IMR-90 (cell line): ENCODE results near the gene DIAPH1. TPM values are rescaled to one million over a fixed set of nuclear protein-coding genes. Genes with fewer than 3 reads are reported as not detected.

Experiments used
- ATAC-seq: fragments of 200-7000 bp; cut with Tn5 transposase; 2 replicates; pipeline ENCODE4 v1.9.1; 2020; ENCODE audit warnings: low read depth, mild to moderate bottlenecking, moderate library complexity
- BruUV-seq: library from RNA; stranded (reverse); fragments of 400-500 nt; replicated peaks from 2 replicates; lab custom pipeline; 2021; lab: Mats Ljungman, UMichigan
- CTCF ChIA-PET: fragments of 300-600 bp; formaldehyde crosslinking; extraction: SDS; loops from one replicate; lab custom pipeline; 2021; ENCODE audit warnings: antibody characterized with exemption; lab: Yijun Ruan, JAX
- POLR2A ChIA-PET: fragments of 300-600 bp; sonication (Branson Sonifier 250); formaldehyde crosslinking; loops from one replicate; lab custom pipeline; 2022; ENCODE audit warnings: antibody characterized with exemption; ENCODE audit not compliant: unreplicated experiment; lab: Charles Lee
- DNase-seq: peaks from one replicate; pipeline ENCODE4 v3.0.0; 2013
- H2AFZ ChIP-seq: replicated peaks from 2 replicates; pipeline ENCODE3; 2013; ENCODE audit warnings: low read length, mild to moderate bottlenecking; ENCODE audit not compliant: poor library complexity
- H2AK5ac ChIP-seq: 2 replicates; pipeline ENCODE4 v1.6.1; 2013; ENCODE audit warnings: low read depth, low read length, inconsistent platforms
- H2AK9ac ChIP-seq: replicated peaks from 2 replicates; pipeline ENCODE3; 2013; ENCODE audit warnings: mild to moderate bottlenecking, low read depth, low read length, moderate library complexity; ENCODE audit not compliant: poor library complexity
- H2BK120ac ChIP-seq: 2 replicates; pipeline ENCODE4 v1.6.1; 2013; ENCODE audit warnings: low read depth, low read length, inconsistent platforms
- H2BK15ac ChIP-seq: 3 replicates; pipeline ENCODE4 v1.6.1; 2013; ENCODE audit warnings: low read depth, low read length, inconsistent platforms
- H2BK20ac ChIP-seq: 2 replicates; pipeline ENCODE4 v1.6.1; 2013; ENCODE audit warnings: low read depth, mild to moderate bottlenecking, inconsistent platforms, low read length, moderate library complexity
- H2BK5ac ChIP-seq: 2 replicates; pipeline ENCODE4 v1.6.1; 2013; ENCODE audit warnings: mild to moderate bottlenecking, low read depth, low read length, inconsistent platforms; ENCODE audit not compliant: poor library complexity, severe bottlenecking
- H3K14ac ChIP-seq: replicated peaks from 2 replicates; pipeline ENCODE4 v1.6.1; 2013; ENCODE audit warnings: low read depth, low read length, inconsistent platforms
- H3K18ac ChIP-seq: 2 replicates; pipeline ENCODE4 v1.6.1; 2013; ENCODE audit warnings: low read depth, low read length, control low read depth
- H3K23ac ChIP-seq: 2 replicates; pipeline ENCODE4 v1.6.1; 2013; ENCODE audit warnings: low read depth, low read length, inconsistent platforms
- H3K27ac ChIP-seq: 2 replicates; pipeline ENCODE4 v1.5.1; 2013; ENCODE audit warnings: mild to moderate bottlenecking, control low read depth, low read length; ENCODE audit not compliant: insufficient read depth
- H3K27me3 ChIP-seq: 2 replicates; pipeline ENCODE4 v1.6.1; 2013; ENCODE audit warnings: low read length; ENCODE audit not compliant: control insufficient read depth, insufficient read depth
- H3K36me3 ChIP-seq: 2 replicates; pipeline ENCODE4 v1.6.1; 2013; ENCODE audit warnings: low read length, mixed read lengths; ENCODE audit not compliant: control insufficient read depth, insufficient read depth
- H3K4ac ChIP-seq: 2 replicates; pipeline ENCODE4 v1.6.1; 2013; ENCODE audit warnings: low read depth, low read length, inconsistent platforms
- H3K4me1 ChIP-seq: 2 replicates; pipeline ENCODE4 v1.6.1; 2013; ENCODE audit warnings: low read length, mixed read lengths; ENCODE audit not compliant: control insufficient read depth, insufficient read depth
- H3K4me2 ChIP-seq: 2 replicates; pipeline ENCODE4 v1.6.1; 2013; ENCODE audit warnings: low read depth, mild to moderate bottlenecking, control low read depth, low read length, moderate library complexity
- H3K4me3 ChIP-seq: 2 replicates; pipeline ENCODE4 v1.5.1; 2013; ENCODE audit warnings: low read depth, mild to moderate bottlenecking, control low read depth, low read length, moderate library complexity; ENCODE audit not compliant: insufficient read depth
- H3K56ac ChIP-seq: 2 replicates; pipeline ENCODE4 v1.6.1; 2013; ENCODE audit warnings: low read length, inconsistent platforms; ENCODE audit not compliant: insufficient read depth; ENCODE audit errors: extremely low read depth
- H3K79me1 ChIP-seq, 2 experiments: 2 replicates each; pipeline ENCODE4 v1.6.1; 2013; ENCODE audit warnings: low read length in 2 of 2, inconsistent platforms in 1 of 2, low read depth in 1 of 2
- H3K9ac ChIP-seq: 2 replicates; pipeline ENCODE4 v1.6.1; 2013; ENCODE audit warnings: low read depth, low read length, control low read depth
- H3K9me1 ChIP-seq: 2 replicates; pipeline ENCODE4 v1.6.1; 2013; ENCODE audit warnings: low read length, inconsistent platforms; ENCODE audit not compliant: insufficient read depth
- H3K9me3 ChIP-seq: 2 replicates; pipeline ENCODE4 v1.6.1; 2013; ENCODE audit warnings: low read length; ENCODE audit not compliant: control insufficient read depth, insufficient read depth
- H4K20me1 ChIP-seq: 2 replicates; pipeline ENCODE4 v1.6.1; 2013; ENCODE audit warnings: low read length, inconsistent platforms; ENCODE audit not compliant: insufficient read depth
- H4K5ac ChIP-seq: 2 replicates; pipeline ENCODE4 v1.6.1; 2013; ENCODE audit warnings: mild to moderate bottlenecking, low read depth, low read length, control low read depth
- H4K8ac ChIP-seq, 2 experiments: 2 replicates each; pipeline ENCODE4 v1.6.1; 2013; ENCODE audit warnings: low read depth in 2 of 2, low read length in 2 of 2, control low read depth in 1 of 2, inconsistent platforms in 1 of 2
- H4K91ac ChIP-seq: 2 replicates; pipeline ENCODE4 v1.6.1; 2013; ENCODE audit warnings: low read depth, low read length, inconsistent platforms; ENCODE audit not compliant: insufficient read depth
- CEBPB ChIP-seq: IDR thresholded peaks from 2 replicates; pipeline ENCODE4 v1.6.1; 2012; ENCODE audit warnings: low read depth, low read length, improper control_type of control experiment
- CTCF ChIP-seq: conservative IDR thresholded peaks from 2 replicates; pipeline ENCODE4 v1.5.1; 2012; ENCODE audit warnings: mild to moderate bottlenecking, low read depth, low read length, improper control_type of control experiment
- MAZ ChIP-seq: IDR thresholded peaks from 2 replicates; pipeline ENCODE4 v1.6.1; 2012; ENCODE audit warnings: low read depth, mild to moderate bottlenecking, low read length, improper control_type of control experiment, moderate library complexity, borderline replicate concordance
- POLR2A ChIP-seq: IDR thresholded peaks from 2 replicates; pipeline ENCODE4 v1.6.1; 2012; ENCODE audit warnings: mild to moderate bottlenecking, low read depth, low read length
- RCOR1 ChIP-seq: IDR thresholded peaks from 2 replicates; pipeline ENCODE4 v1.6.1; 2012; ENCODE audit warnings: mild to moderate bottlenecking, low read length, improper control_type of control experiment; ENCODE audit not compliant: insufficient replicate concordance
- RFX5 ChIP-seq: IDR thresholded peaks from 2 replicates; pipeline ENCODE4 v1.8.0; 2012; ENCODE audit warnings: low read depth, mild to moderate bottlenecking, low read length, moderate library complexity
- SMC3 ChIP-seq: fragments of 150-350 bp; IDR thresholded peaks from 2 replicates; pipeline ENCODE4 v1.6.1; 2016; ENCODE audit warnings: low read depth, mild to moderate bottlenecking, antibody characterized with exemption, low read length, moderate library complexity
- dilution Hi-C: fragments of 300-500 bp; cut with HindIII; formaldehyde crosslinking; loops from one replicate; pipeline ENCODE4 v1.14.3; 2018; ENCODE audit warnings: low sequenced_read_pairs; ENCODE audit not compliant: unreplicated experiment
- in situ Hi-C: fragments of 300-500 bp; cut with MboI; formaldehyde crosslinking; loops from 3 replicates; pipeline ENCODE4 v1.14.3; 2019; ENCODE audit warnings: low sequenced_read_pairs, inconsistent platforms, mixed read lengths
- intact Hi-C: fragments of 100-400 bp; cut with micrococcal nuclease; formaldehyde crosslinking; loops from 2 replicates; pipeline ENCODE4 v1.10.0; 2022
- polyA plus RNA-seq, 3 experiments: library from polyadenylated mRNA; depleted of rRNA; stranded (reverse); fragments of >200 nt; gene quantifications; 2 replicates each; pipeline ENCODE4 v1.2.3, GENCODE V29; 2012; ENCODE audit warnings: low replicate concordance in 1 of 3
- total RNA-seq: library from RNA; depleted of rRNA; stranded (reverse); fragments of >200 nt; gene quantifications from 2 replicates; pipeline ENCODE4 v1.2.3, GENCODE V29; 2012
- TF ChIP-seq, protein P1 (sequence below): fragments of 150-350 bp; IDR thresholded peaks from 2 replicates; pipeline ENCODE4 v1.6.1; 2016; ENCODE audit warnings: low read depth, mild to moderate bottlenecking, low read length, moderate library complexity, borderline replicate concordance

DIAPH1 gene
- total and polyA plus RNA-seq, 2 of the 4 experiments (the other 2 are of a cell fraction) = 12.0 to 37.4 TPM

GRCh38 chr5:141649972-141650371 is 31.2 kb upstream of the DIAPH1 start:
- Histone ChIP-seq H4K91ac (no peak overlapping the region), H3K23ac (0 out of 2 replicates have a peak overlapping the region, but pooled peaks have one; percentile 11), H2BK5ac (no peak overlapping the region), H3K4me2 (no peak overlapping the region), H3K9me3 (no peaks in the 10 kb centered on the region), H4K8ac (no peak overlapping the region), H3K27ac (no peak overlapping the region), H3K79me1 (peaks cover 10 to 17% of the 10 kb centered on the region in 2 experiments), H3K4ac (no peak overlapping the region), H2AK5ac (no peak overlapping the region), H3K9me1 (no peaks in the 10 kb centered on the region; the same call in 1 of the 2 replicates), H2BK120ac (no peak overlapping the region), H3K4me1 (peaks cover 11% of the 10 kb centered on the region; the same call in 1 of the 2 replicates), H3K56ac (no peak overlapping the region), H2AK9ac (peak overlapping the region; percentile 37), H3K4me3 (no peak overlapping the region), H2BK20ac (no peak overlapping the region), H4K20me1 (peaks cover 3% of the 10 kb centered on the region; the same call in 1 of the 2 replicates), H3K9ac (no peak overlapping the region), H3K27me3 (no peaks in the 10 kb centered on the region), H4K5ac (no peak overlapping the region), H3K14ac (no peak overlapping the region), H3K36me3 (peaks cover 31% of the 10 kb centered on the region), H3K18ac (no peak overlapping the region), H2AFZ (no peak overlapping the region), H2BK15ac (no peak overlapping the region)
- no peak for DNase-seq
- TF ChIP-seq, protein P1, sequence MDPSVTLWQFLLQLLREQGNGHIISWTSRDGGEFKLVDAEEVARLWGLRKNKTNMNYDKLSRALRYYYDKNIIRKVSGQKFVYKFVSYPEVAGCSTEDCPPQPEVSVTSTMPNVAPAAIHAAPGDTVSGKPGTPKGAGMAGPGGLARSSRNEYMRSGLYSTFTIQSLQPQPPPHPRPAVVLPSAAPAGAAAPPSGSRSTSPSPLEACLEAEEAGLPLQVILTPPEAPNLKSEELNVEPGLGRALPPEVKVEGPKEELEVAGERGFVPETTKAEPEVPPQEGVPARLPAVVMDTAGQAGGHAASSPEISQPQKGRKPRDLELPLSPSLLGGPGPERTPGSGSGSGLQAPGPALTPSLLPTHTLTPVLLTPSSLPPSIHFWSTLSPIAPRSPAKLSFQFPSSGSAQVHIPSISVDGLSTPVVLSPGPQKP = no peak
- TF ChIP-seq MAZ (no peak), POLR2A (no peak), RCOR1 (no peak), CEBPB (no peak), SMC3 (no peak), RFX5 (no peak), CTCF (no peak)
- POLR2A ChIA-PET = no interaction called here
- intact Hi-C loops = no loop called here
- no TSS peak for BruUV-seq
- CTCF ChIA-PET = no interaction called here
- dilution Hi-C loops = no loop called here
- in situ Hi-C loops = no loop called here
- no peak for ATAC-seq
